Measurements from ENCODE around the gene RASA3.
A peak's percentile ranks its signal among the peaks of the same experiment; 100 is the strongest.
"Not testable (repeated sequence)": the region's sequence is repeated elsewhere in the genome, so short reads cannot be mapped to it uniquely, and the experiment has no call there.

RASA3 gene

GRCh38 chr13:114110091-114110829, 22.2 kb downstream of the RASA3 start:
- DNase-seq = peak in 1 of 2 donors; percentile 46

- DNase-seq = no peak
Observed at GRCh38 chr13:114109641-114110041, 22.8 kb downstream of the RASA3 start.

- DNase-seq = no peak
Observed at GRCh38 chr13:114108894-114109293, 23.5 kb downstream of the RASA3 start.

- DNase-seq = no peak
Observed at GRCh38 chr13:114108141-114108761, 24.2 kb downstream of the RASA3 start.

- no peak for DNase-seq
Observed at GRCh38 chr13:114107686-114108081, 24.7 kb downstream of the RASA3 start.

GRCh38 chr13:114106991-114107685, 25.3 kb downstream of the RASA3 start:
- DNase-seq = no peak

- no peak for DNase-seq
Observed at GRCh38 chr13:114106526-114106925, 25.9 kb downstream of the RASA3 start.

GRCh38 chr13:114105521-114106225, 26.8 kb downstream of the RASA3 start:
- DNase-seq = no peak

GRCh38 chr13:114104655-114105520, 27.5 kb downstream of the RASA3 start:
- no peak for DNase-seq

GRCh38 chr13:114103801-114104654, 28.4 kb downstream of the RASA3 start:
- DNase-seq = no peak

- not testable (repeated sequence) for DNase-seq
Observed at GRCh38 chr13:114103289-114103621, 29.2 kb downstream of the RASA3 start.

GRCh38 chr13:114102521-114103288, 29.7 kb downstream of the RASA3 start:
- DNase-seq = no peak

- no peak for DNase-seq
Observed at GRCh38 chr13:114102131-114102520, 30.3 kb downstream of the RASA3 start.

GRCh38 chr13:114101358-114102130, 30.9 kb downstream of the RASA3 start:
- no peak for DNase-seq

GRCh38 chr13:114100446-114101357, 31.7 kb downstream of the RASA3 start:
- no peak for DNase-seq

GRCh38 chr13:114099918-114100445, 32.4 kb downstream of the RASA3 start:
- DNase-seq = no peak

GRCh38 chr13:114099191-114099590, 33.2 kb downstream of the RASA3 start:
- DNase-seq = no peak

GRCh38 chr13:114098689-114099056, 33.8 kb downstream of the RASA3 start:
- not testable (repeated sequence) for DNase-seq

Data from stimulated activated CD4-positive, alpha-beta T cell treated with anti-CD3 and anti-CD28 coated beads, Interleukin-2, amount 100 ng/mL, for 48 hours (primary cell).